NCI-H1105 treated with DMSO at 0.1 percent for 48 hours (cell line): ENCODE data around the gene LZTFL1.

Experiments
- DNase-seq: peaks from one replicate; lab custom pipeline; 2025; lab: John Stamatoyannopoulos, UW

Gene LZTFL1

GRCh38 chr3:45785605-45786150, 56.2 kb downstream of the LZTFL1 start:
- no peak for DNase-seq

DNA sequence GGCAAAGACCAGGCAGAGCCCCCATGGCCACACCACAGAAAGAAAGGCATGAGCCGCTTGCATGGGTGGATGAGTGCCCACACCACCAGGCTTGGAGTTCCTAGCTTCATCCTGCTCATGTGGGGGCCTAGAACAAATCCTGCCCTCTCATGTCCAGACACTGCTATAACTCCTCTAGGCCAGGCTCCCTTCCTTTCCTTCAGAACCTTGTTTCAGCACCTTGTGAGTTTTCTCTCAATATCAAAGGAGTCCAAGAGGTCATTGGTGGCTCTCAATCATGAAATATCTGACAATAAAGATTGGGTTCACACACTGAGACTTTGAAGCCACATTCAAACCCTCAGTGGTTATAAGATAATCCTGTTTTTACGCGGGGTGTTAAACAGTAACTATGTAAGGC, 58.3 kb downstream of the LZTFL1 start:
- DNase-seq = no peak

- no peak for DNase-seq
These were observed 59.5 kb downstream of the LZTFL1 start for GRCh38 chr3:45782381-45782780.

GRCh38 chr3:45781841-45782240, 60.1 kb downstream of the LZTFL1 start:
- DNase-seq = no peak

- DNase-seq = no peak
These were observed 60.6 kb downstream of the LZTFL1 start for GRCh38 chr3:45781271-45781670.

- no peak for DNase-seq
These were observed 61.9 kb downstream of the LZTFL1 start for GRCh38 chr3:45779746-45780735.

DNA sequence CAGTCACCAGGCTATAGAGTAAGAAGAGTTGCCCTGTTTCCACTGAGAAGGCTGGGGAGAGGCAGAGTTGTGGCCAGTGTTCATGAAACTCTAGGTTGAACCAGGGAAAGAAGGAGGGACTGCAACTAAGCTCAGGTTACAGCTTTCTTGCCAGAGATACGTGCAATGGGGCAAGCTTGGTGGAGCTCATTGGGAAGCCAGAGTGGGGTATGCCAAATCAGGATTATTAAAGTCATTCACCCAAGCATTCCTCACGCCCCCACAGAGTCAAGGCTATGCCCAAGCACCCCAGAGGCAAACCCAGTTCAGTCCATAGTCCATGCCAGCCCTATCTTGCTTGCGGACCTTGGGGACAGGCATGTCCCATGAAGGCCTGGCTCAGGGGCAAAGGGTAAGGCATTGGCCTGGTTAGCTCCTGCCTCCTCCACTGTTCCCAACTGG, 63.1 kb downstream of the LZTFL1 start:
- no peak for DNase-seq

GRCh38 chr3:45777746-45778386, 64.1 kb downstream of the LZTFL1 start:
- no peak for DNase-seq

- DNase-seq = no peak
These were observed 64.7 kb downstream of the LZTFL1 start for GRCh38 chr3:45777111-45777745.

- DNase-seq = peak; percentile 77
These were observed 65.3 kb downstream of the LZTFL1 start for GRCh38 chr3:45776611-45777010.

GRCh38 chr3:45776301-45776595, 65.7 kb downstream of the LZTFL1 start:
- DNase-seq = no peak

DNA sequence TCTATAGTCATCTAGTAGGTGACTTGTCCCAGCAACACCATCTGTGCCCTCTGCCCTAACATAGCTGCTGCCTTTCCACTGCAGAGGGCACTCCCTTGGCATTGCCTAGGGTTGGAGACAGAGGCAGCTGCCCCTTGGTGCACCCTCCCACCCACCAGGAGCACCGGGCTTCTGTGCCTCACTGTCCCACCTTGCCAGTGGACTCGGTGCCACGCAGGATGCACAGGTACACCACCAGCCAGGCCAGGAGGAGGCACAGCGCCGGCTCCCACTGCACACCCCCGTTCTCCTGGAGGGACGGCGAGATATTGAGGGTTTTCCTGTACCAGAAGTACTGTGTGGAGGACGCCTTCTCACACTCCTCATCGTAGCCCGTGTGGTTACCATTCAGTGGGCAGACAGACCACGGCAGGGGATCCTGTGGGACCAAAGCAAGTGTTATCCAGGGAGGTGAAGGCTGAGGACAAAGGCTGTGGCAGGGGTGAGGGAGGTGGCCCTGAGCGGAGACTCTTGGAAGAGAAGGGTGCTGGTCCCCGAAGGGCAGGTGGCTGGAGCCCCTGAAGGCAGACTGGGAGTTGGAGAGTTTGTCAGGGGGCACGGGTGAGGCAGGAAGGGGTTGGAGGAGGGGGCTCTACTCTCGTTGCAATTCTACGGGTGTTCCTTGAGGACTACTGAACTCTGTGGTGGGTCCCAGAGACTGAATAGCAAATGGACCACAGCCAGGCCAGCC, 66.2 kb downstream of the LZTFL1 start:
- DNase-seq = no peak

DNA sequence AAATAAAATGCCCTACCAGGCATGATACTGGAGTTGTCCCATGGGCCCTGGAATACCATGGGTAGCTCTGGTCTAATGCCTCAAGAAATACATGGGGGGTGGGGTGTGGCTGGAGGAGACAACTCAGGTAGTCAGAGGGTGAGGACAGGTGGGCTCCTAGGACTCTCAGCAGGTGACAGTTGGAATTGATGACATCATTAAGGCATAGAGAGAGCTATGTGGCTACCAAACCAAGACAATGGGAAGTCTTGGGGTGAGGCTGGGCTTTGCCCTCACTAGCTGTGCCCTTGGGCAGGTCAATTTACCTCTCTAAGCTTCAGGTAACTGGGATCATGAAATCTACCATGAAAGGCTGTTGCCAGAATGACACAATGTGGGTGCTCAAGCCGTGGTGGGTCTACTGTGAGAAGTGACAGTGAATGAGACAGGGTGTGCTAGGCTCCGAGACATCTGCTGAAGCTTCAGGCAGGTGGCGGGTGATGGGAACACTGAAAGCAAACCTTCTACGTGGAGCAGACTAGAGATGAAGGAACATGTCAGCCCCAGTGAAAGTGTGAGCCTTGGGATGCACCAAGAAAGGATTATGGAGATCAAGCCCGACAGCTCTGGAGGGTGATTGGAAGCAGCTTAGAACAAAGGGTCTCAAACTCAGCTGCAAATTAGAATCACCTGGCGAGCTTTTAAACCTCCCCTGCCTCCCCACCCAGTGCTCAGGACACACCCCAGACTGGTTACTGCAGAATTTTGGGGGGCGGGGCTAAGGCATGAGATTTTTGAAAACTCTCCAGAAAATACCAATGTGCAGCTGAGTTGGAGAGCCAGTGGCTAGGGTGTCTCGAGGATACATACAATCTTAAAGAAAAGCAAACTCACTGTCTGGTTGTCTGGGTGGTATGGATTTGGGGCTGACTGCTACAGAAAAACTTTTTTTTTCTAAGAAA, 67.1 kb downstream of the LZTFL1 start:
- no peak for DNase-seq

- DNase-seq = no peak
These were observed 68.0 kb downstream of the LZTFL1 start for GRCh38 chr3:45773714-45774449.
